Chondrocyte (in vitro differentiated cells): ENCODE results near the gene PSTPIP1. TPM values are rescaled to one million over a fixed set of nuclear protein-coding genes. Genes with fewer than 3 reads are reported as not detected.

ENCODE experiments used
- DNase-seq: peaks from one replicate; pipeline ENCODE4 v3.0.0; 2021; ENCODE audit warnings: mixed read lengths, low spot score
- H3K27ac Mint-ChIP-seq: one replicate; pipeline ENCODE4 v1.8.0; 2021; ENCODE audit warnings: mild to moderate bottlenecking, moderate library complexity, mixed read lengths; ENCODE audit not compliant: unreplicated experiment
- H3K27me3 Mint-ChIP-seq: 2 replicates; pipeline ENCODE4 v1.8.0; 2021; ENCODE audit warnings: low read depth, mixed read lengths
- H3K36me3 Mint-ChIP-seq: 2 replicates; pipeline ENCODE4 v1.8.0; 2021; ENCODE audit warnings: low read depth, mixed read lengths
- H3K4me1 Mint-ChIP-seq: 2 replicates; pipeline ENCODE4 v1.8.0; 2021; ENCODE audit warnings: low read depth, mild to moderate bottlenecking, mixed read lengths
- H3K4me3 Mint-ChIP-seq: one replicate; pipeline ENCODE4 v1.8.0; 2021; ENCODE audit warnings: mild to moderate bottlenecking, moderate library complexity, mixed read lengths; ENCODE audit not compliant: unreplicated experiment
- H3K9me3 Mint-ChIP-seq: 2 replicates; pipeline ENCODE4 v1.8.0; 2021; ENCODE audit warnings: low read depth, mixed read lengths
- CTCF ChIP-seq: fragments of 200-600 bp; sonication (generic); IDR thresholded peaks from 2 replicates; pipeline ENCODE4 v1.5.0; 2021; ENCODE audit warnings: antibody characterized with exemption, mild to moderate bottlenecking, moderate library complexity
- total RNA-seq: library from RNA; stranded (reverse); gene quantifications from 3 replicates; pipeline ENCODE4 v1.2.1, GENCODE V29; 2021

PSTPIP1 gene
- total RNA-seq, 1 donor from 2014 or later, result not detected

GRCh38 chr15:77039217-77039533 is 44.2 kb downstream of the PSTPIP1 start:
- Mint-ChIP-seq H3K4me3 (no peak overlapping the region), H3K9me3 (no peaks in the 10 kb centered on the region), H3K36me3 (peaks cover 23% of the 10 kb centered on the region), H3K4me1 (peaks cover 12% of the 10 kb centered on the region), H3K27me3 (no peaks in the 10 kb centered on the region), H3K27ac (no peak overlapping the region)
- TF ChIP-seq CTCF, result no peak
- no peak for DNase-seq

- H3K27me3 Mint-ChIP-seq, result no peaks in the 10 kb centered on the region
- peaks cover 18% of the 10 kb centered on the region for H3K4me1 Mint-ChIP-seq
- DNase-seq, result no peak
- TF ChIP-seq CTCF, result no peak
- H3K4me3 Mint-ChIP-seq, result no peak overlapping the region
- H3K9me3 Mint-ChIP-seq, result no peaks in the 10 kb centered on the region
- peaks cover 23% of the 10 kb centered on the region for H3K36me3 Mint-ChIP-seq
- no peak overlapping the region for H3K27ac Mint-ChIP-seq
These were observed 44.9 kb downstream of the PSTPIP1 start for GRCh38 chr15:77039848-77040247.

GRCh38 chr15:77040673-77041072 is 45.7 kb downstream of the PSTPIP1 start:
- peaks cover 27% of the 10 kb centered on the region for H3K36me3 Mint-ChIP-seq

GRCh38 chr15:77042245-77042919 is 47.5 kb downstream of the PSTPIP1 start:
- no peaks in the 10 kb centered on the region for H3K9me3 Mint-ChIP-seq
- peak; percentile 33 for DNase-seq
- H3K4me3 Mint-ChIP-seq, result no peak overlapping the region
- no peak for TF ChIP-seq CTCF
- H3K4me1 Mint-ChIP-seq, result peaks cover 38% of the 10 kb centered on the region
- H3K36me3 Mint-ChIP-seq, result peaks cover 30% of the 10 kb centered on the region
- no peak overlapping the region for H3K27ac Mint-ChIP-seq
- H3K27me3 Mint-ChIP-seq, result no peaks in the 10 kb centered on the region

More at GRCh38 chr15:77040673-77041072, 45.7 kb downstream of the PSTPIP1 start:
- Mint-ChIP-seq H3K27me3 (no peaks in the 10 kb centered on the region), H3K4me3 (no peak overlapping the region), H3K9me3 (no peaks in the 10 kb centered on the region), H3K27ac (peak overlapping the region; percentile 0), H3K4me1 (peaks cover 27% of the 10 kb centered on the region)
- no peak for DNase-seq
- TF ChIP-seq CTCF, result no peak

GRCh38 chr15:77042955-77043920 is 48.3 kb downstream of the PSTPIP1 start:
- Mint-ChIP-seq H3K36me3 (peaks cover 28% of the 10 kb centered on the region), H3K27me3 (no peaks in the 10 kb centered on the region)

More at GRCh38 chr15:77042955-77043920, 48.3 kb downstream of the PSTPIP1 start:
- Mint-ChIP-seq H3K4me3 (no peak overlapping the region), H3K4me1 (peaks cover 46% of the 10 kb centered on the region), H3K9me3 (no peaks in the 10 kb centered on the region), H3K27ac (peak overlapping the region; percentile 66)
- TF ChIP-seq CTCF, result no peak
- DNase-seq, result peak; percentile 53
